CD4-positive, alpha-beta T cell (primary cell): ENCODE measurements around the gene PTGFRN. TPM values are rescaled to one million over a fixed set of nuclear protein-coding genes. Genes with fewer than 3 reads are reported as not detected.

Experiments used
- ATAC-seq: fragments of 200-7000 bp; cut with Tn5 transposase; one replicate; pipeline ENCODE4 v1.10.0; 2022; ENCODE audit warnings: mild to moderate bottlenecking; ENCODE audit not compliant: poor library complexity
- CTCF ChIA-PET: fragments of 350-600 bp; sonication (Branson Sonifier 250); formaldehyde crosslinking; loops from one replicate; lab custom pipeline; 2021; ENCODE audit warnings: antibody characterized with exemption, inconsistent platforms; lab: Charles Lee
- POLR2A ChIA-PET: fragments of 350-600 bp; sonication (Branson Sonifier 250); formaldehyde crosslinking; loops from one replicate; lab custom pipeline; 2021; ENCODE audit warnings: antibody characterized with exemption, inconsistent platforms; lab: Charles Lee
- DNase-seq, 14 experiments: peaks; one replicate each; pipeline ENCODE4 v3.0.0-alpha.2; 2013 to 2020; ENCODE audit warnings: mixed read lengths in 2 of 14
- H3K27ac ChIP-seq, 2 donors: one replicate each; pipeline versions ENCODE4 v1.5.1 to v1.7.0; 2013; ENCODE audit warnings: low read length in 2 of 2, low read depth in 1 of 2, mild to moderate bottlenecking in 1 of 2
- H3K27me3 ChIP-seq, 2 experiments: 1 replicate in 1 of 2; 2 replicates in 1 of 2; pipeline versions ENCODE4 v1.6.1 to v1.7.0; 2013; ENCODE audit warnings: low read length in 2 of 2, control low read depth in 1 of 2, mild to moderate bottlenecking in 1 of 2, moderate library complexity in 1 of 2; ENCODE audit not compliant: insufficient read depth in 2 of 2, control insufficient read depth in 1 of 2
- H3K36me3 ChIP-seq: one replicate; pipeline ENCODE4 v1.6.1; 2013; ENCODE audit warnings: low read length, control low read depth; ENCODE audit not compliant: insufficient read depth
- H3K4me1 ChIP-seq: one replicate; pipeline ENCODE4 v1.6.1; 2013; ENCODE audit warnings: low read length, control low read depth; ENCODE audit not compliant: insufficient read depth
- H3K4me3 ChIP-seq: one replicate; pipeline ENCODE4 v1.5.1; 2013; ENCODE audit warnings: mild to moderate bottlenecking, low read length, moderate library complexity
- H3K9me3 ChIP-seq, 2 experiments: 1 replicate in 1 of 2; 2 replicates in 1 of 2; pipeline versions ENCODE4 v1.6.1 to v1.7.0; 2013; ENCODE audit warnings: low read length in 2 of 2, mild to moderate bottlenecking in 2 of 2, control low read depth in 1 of 2, moderate library complexity in 1 of 2; ENCODE audit not compliant: control insufficient read depth in 1 of 2, insufficient read depth in 1 of 2
- H3K27ac Mint-ChIP-seq: one replicate; pipeline ENCODE4 v1.8.0; 2020; ENCODE audit warnings: mixed read lengths
- H3K27me3 Mint-ChIP-seq: one replicate; pipeline ENCODE4 v1.8.0; 2021; ENCODE audit warnings: mixed read lengths
- H3K36me3 Mint-ChIP-seq: one replicate; pipeline ENCODE4 v1.8.0; 2021; ENCODE audit warnings: low read depth, mixed read lengths
- H3K4me1 Mint-ChIP-seq: one replicate; pipeline ENCODE4 v1.8.0; 2021; ENCODE audit warnings: low read depth, mixed read lengths
- H3K4me3 Mint-ChIP-seq: one replicate; pipeline ENCODE4 v1.8.0; 2020; ENCODE audit warnings: mild to moderate bottlenecking, mixed read lengths
- H3K9me3 Mint-ChIP-seq: one replicate; pipeline ENCODE4 v1.8.0; 2020; ENCODE audit warnings: mixed read lengths
- CTCF ChIP-seq: fragments of 200-600 bp; IDR thresholded peaks from one replicate; pipeline ENCODE4 v1.8.0; 2022; ENCODE audit warnings: antibody characterized with exemption, mild to moderate bottlenecking
- intact Hi-C, 2 experiments: fragments of 100-400 bp; cut with DNase I in 1 of 2; cut with micrococcal nuclease in 1 of 2; formaldehyde crosslinking; loops; one replicate each; pipeline versions ENCODE4 v1.15.1 to v1.9.0; 2023 to 2025; cut with DNase I, micrococcal nuclease
- total RNA-seq, 174 experiments: library from RNA in 2 of 174; stranded (reverse) in 2 of 174; gene quantifications; one replicate each; pipeline ENCODE4 v1.2.3 and lab custom pipeline; 2021 to 2026

Gene PTGFRN
- total RNA-seq, 2 experiments from 2014 or later, result 0.38 to 0.45 TPM

- no peak overlapping the region for H3K4me3 ChIP-seq
- Mint-ChIP-seq H3K9me3 (no peaks in the 10 kb centered on the region), H3K4me3 (no peak overlapping the region), H3K4me1 (peaks cover 81% of the 10 kb centered on the region), H3K36me3 (peaks cover 6% of the 10 kb centered on the region), H3K27ac (no peak overlapping the region), H3K27me3 (no peaks in the 10 kb centered on the region)
- H3K4me1 ChIP-seq, result peaks cover 38% of the 10 kb centered on the region
- no peak for TF ChIP-seq CTCF
- H3K27me3 ChIP-seq, result no peaks in the 10 kb centered on the region
- DNase-seq, result no peak
- ChIA-PET POLR2A (interaction anchor here (1.8 kb wide), 1 partner anchor 10 kb away, joined by 8 read pairs; the partner anchor contains the start of gene CD101), CTCF (no interaction called here)
- no peak overlapping the region for H3K27ac ChIP-seq
- intact Hi-C loops, result no loop called here
- H3K9me3 ChIP-seq, result no peaks in the 10 kb centered on the region
- ATAC-seq, result no peak
- H3K36me3 ChIP-seq, result peaks cover 6% of the 10 kb centered on the region
Observed at GRCh38 chr1:117011334-117011733, 101.6 kb downstream of the PTGFRN start.

GRCh38 chr1:117013309-117013858 is 103.7 kb downstream of the PTGFRN start:
- H3K27ac Mint-ChIP-seq, result peak overlapping the region; percentile 4
- no peaks in the 10 kb centered on the region for H3K27me3 Mint-ChIP-seq
- CTCF ChIA-PET, result no interaction called here
- H3K27me3 ChIP-seq, result no peaks in the 10 kb centered on the region
- ATAC-seq, result no peak
- H3K4me3 Mint-ChIP-seq, result no peak overlapping the region
- no peaks in the 10 kb centered on the region for H3K9me3 ChIP-seq
- no peak overlapping the region for H3K27ac ChIP-seq
- TF ChIP-seq CTCF, result no peak
- H3K4me1 Mint-ChIP-seq, result peaks cover 84% of the 10 kb centered on the region
- peaks cover 6% of the 10 kb centered on the region for H3K36me3 Mint-ChIP-seq
- POLR2A ChIA-PET, result interaction anchor here (0.7 to 0.9 kb wide), 2 partner anchors 27 to 79 kb away, joined by 3 read pairs; no protein-coding TSS in a partner anchor
- DNase-seq, result peak in 1 of 14 experiments; percentile 23
- H3K4me3 ChIP-seq, result no peak overlapping the region
- H3K4me1 ChIP-seq, result peaks cover 37% of the 10 kb centered on the region
- peaks cover 10% of the 10 kb centered on the region for H3K36me3 ChIP-seq
- intact Hi-C loops, result no loop called here
- no peaks in the 10 kb centered on the region for H3K9me3 Mint-ChIP-seq

- Mint-ChIP-seq H3K27me3 (no peaks in the 10 kb centered on the region), H3K27ac (no peak overlapping the region), H3K9me3 (no peaks in the 10 kb centered on the region), H3K4me1 (peaks cover 80% of the 10 kb centered on the region), H3K4me3 (peak overlapping the region; percentile 1), H3K36me3 (peaks cover 5% of the 10 kb centered on the region)
- no peak overlapping the region for H3K4me3 ChIP-seq
- H3K27me3 ChIP-seq, result no peaks in the 10 kb centered on the region
- H3K27ac ChIP-seq, result no peak overlapping the region
- H3K9me3 ChIP-seq, result no peaks in the 10 kb centered on the region
- H3K4me1 ChIP-seq, result peaks cover 30% of the 10 kb centered on the region
- DNase-seq, result peak in 1 of 14 experiments; percentile 29
- ChIA-PET POLR2A (interaction anchor here (0.7 to 1.6 kb wide), 3 partner anchors 9 to 80 kb away, joined by 3 to 7 read pairs (median 4); no protein-coding TSS in a partner anchor), CTCF (no interaction called here)
- intact Hi-C loops, result no loop called here
- no peak for TF ChIP-seq CTCF
- peak; percentile 17 for ATAC-seq
- peaks cover 14% of the 10 kb centered on the region for H3K36me3 ChIP-seq
Observed at GRCh38 chr1:117014209-117014608, 104.5 kb downstream of the PTGFRN start.
